Prostate gland (tissue), 2 donors: ENCODE results near the gene TSHZ2.

Source experiments
- POLR2A ChIP-seq: fragments of 450-650 bp; IDR thresholded peaks from one replicate; pipeline ENCODE4 v1.6.1; 2016; ENCODE audit warnings: antibody characterized with exemption, mild to moderate bottlenecking
- POLR2AphosphoS5 ChIP-seq: sonication (generic); formaldehyde crosslinking; IDR thresholded peaks from one replicate; pipeline ENCODE4 v1.6.1; 2017; ENCODE audit warnings: antibody characterized with exemption
- TF ChIP-seq, protein P1 (sequence below), 4 experiments: fragments of 200-600 bp in 2 of 4; fragments of 450-650 bp in 2 of 4; sonication (generic) in 2 of 4; IDR thresholded peaks; 1 replicate in 3 of 4; 2 replicates in 1 of 4; pipeline ENCODE4 v1.5.1; 2016 to 2019; ENCODE audit warnings: antibody characterized with exemption in 4 of 4, mild to moderate bottlenecking in 2 of 4, moderate library complexity in 2 of 4

DNA sequence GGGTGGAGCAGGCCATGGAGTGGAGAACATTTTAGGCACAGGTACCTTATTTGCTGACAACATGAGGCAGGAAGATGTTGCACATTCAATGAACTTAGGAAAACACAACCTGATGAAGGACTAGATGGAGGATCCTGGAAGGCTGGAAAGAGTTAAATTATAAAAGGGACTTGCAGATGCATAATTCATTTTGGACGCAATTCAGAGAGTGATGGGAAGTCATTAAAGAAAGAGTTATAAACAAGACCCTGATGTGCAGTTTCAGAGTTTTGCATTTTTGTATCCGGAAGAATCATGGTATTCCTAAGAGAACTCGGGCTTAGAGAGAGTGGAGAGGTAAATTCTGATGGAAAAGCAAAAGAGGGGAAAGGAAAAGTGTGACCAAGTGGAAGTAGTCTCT lies 104.5 kb downstream of the TSHZ2 start:
- TF ChIP-seq, protein P1, sequence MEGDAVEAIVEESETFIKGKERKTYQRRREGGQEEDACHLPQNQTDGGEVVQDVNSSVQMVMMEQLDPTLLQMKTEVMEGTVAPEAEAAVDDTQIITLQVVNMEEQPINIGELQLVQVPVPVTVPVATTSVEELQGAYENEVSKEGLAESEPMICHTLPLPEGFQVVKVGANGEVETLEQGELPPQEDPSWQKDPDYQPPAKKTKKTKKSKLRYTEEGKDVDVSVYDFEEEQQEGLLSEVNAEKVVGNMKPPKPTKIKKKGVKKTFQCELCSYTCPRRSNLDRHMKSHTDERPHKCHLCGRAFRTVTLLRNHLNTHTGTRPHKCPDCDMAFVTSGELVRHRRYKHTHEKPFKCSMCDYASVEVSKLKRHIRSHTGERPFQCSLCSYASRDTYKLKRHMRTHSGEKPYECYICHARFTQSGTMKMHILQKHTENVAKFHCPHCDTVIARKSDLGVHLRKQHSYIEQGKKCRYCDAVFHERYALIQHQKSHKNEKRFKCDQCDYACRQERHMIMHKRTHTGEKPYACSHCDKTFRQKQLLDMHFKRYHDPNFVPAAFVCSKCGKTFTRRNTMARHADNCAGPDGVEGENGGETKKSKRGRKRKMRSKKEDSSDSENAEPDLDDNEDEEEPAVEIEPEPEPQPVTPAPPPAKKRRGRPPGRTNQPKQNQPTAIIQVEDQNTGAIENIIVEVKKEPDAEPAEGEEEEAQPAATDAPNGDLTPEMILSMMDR (IDR thresholded peaks at IDR 0.05) = no peak
- TF ChIP-seq POLR2AphosphoS5 (no peak), POLR2A (no peak)
